Astrocyte (in vitro differentiated cells and primary cell): ENCODE results near the gene TNFRSF1A.

Source experiments
- CTCF ChIP-seq: IDR thresholded peaks from 2 replicates; pipeline ENCODE4 v1.5.1; 2011; ENCODE audit warnings: low read depth, mild to moderate bottlenecking, inconsistent platforms, low read length, moderate library complexity; ENCODE audit not compliant: insufficient read depth
- EZH2 ChIP-seq: IDR thresholded peaks from 2 replicates; pipeline ENCODE4 v1.6.1; 2012; ENCODE audit warnings: mild to moderate bottlenecking, low read length, inconsistent platforms; ENCODE audit not compliant: insufficient read depth

DNA sequence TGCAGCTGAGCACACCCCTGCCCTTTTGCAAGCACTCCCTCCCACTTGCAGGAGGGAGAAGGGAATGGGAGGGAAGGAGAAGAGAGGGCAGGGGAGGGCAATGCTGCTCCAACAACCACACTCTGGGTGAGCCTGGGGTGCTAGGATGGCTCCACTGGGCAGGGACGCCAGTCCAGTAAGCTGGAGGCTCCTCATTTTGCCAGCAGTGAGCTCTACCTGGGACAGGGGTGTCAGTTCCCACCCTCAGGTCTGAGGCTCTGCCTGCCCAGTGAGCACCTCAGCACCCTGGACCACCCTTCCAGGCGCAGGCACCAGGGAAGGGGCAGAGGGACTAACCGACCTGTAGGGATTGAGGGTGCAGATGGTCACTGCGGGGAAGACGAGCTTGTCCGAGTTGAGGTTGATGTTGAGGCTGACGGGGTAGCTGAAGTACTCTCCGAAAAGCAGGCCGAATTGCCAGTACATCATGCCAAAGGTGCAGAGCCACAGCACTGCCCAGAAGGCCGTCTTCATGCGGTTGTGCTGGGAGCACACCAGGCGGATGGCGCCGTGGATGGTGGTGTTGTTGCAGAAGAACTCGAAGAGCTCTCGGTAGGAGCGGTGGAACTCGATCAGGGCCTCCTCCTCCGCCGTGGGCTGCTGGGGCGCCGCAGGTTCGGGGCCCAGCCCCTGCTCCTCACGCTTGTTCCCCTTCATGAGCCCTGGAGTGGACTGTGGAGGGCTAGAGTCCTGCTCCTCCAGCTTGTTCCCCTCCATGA lies 32.3 kb upstream of the TNFRSF1A start:
- TF ChIP-seq CTCF: no peak
- no peak for TF ChIP-seq EZH2
